Effector CD4-positive, alpha-beta T cell (primary cell): ENCODE results near the gene MYCBPAP.

ENCODE experiments used
- DNase-seq: peaks from one replicate; pipeline ENCODE4 v3.0.0-alpha.2; 2020

The MYCBPAP gene

DNA sequence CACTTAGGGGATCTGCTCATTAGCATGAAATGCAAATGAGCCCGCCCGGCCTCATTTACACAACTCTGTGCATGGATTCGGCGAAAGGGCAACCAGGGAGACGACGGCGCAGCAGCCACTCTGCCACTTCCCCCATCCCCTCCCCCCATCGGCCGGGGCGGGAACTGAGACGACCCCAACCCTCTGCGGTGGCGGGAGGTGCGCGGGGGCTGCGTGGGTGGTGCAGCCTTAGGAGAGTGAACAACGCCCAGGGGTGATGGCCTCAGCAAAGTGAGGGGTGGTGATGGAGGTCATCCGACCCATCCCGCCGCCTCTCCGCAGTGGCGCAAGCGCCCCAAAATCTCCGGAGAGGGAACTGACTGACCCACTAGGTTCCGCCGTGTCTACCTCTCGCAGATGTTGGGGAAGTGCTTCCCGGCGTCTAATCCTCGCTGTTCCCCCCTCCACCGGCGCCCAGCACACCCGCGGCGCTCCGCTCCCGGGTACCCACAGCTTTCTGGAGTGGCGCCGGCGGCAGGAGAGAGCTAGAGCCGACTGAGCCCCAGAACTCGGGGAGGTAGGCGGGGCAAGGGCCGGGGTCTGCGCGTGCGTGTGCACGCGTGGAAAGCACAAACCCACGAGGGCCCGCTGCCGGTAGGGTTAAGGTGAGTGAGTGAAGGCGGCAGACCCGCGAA is 50.8 kb downstream of the MYCBPAP start:
- DNase-seq = no peak

GRCh38 chr17:50559674-50560184 is 51.5 kb downstream of the MYCBPAP start:
- peak; percentile 9 for DNase-seq

GRCh38 chr17:50560185-50560824 is 52.1 kb downstream of the MYCBPAP start, which contains the start of gene CACNA1G:
CACNA1G (plus strand) TSS chr17:50560715; CDS start chr17:50561460, 745 bp downstream.
- DNase-seq = peak; percentile 78

GRCh38 chr17:50560931-50561745 is 52.9 kb downstream of the MYCBPAP start:
- DNase-seq = peak; percentile 12

DNA sequence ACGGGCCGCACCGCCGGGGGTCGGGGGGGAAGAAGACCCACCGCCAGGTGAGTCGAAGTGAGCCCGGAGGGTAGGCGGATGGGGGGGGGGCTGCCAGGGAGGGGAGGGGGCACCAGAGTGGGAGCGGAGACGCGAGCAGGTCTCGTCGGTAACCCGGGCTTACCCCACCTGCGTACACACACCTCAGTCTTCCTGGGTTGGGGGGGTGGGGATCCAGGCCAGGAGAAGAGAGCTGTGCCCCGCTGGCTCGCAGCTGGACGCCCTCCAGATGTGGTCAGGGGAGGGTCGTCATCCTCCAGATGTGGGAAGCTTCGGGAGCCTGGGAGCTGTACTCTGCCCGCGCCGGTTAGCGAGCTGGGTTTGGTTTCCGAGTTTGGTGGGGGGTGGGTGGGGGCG is 53.5 kb downstream of the MYCBPAP start:
- DNase-seq = no peak

DNA sequence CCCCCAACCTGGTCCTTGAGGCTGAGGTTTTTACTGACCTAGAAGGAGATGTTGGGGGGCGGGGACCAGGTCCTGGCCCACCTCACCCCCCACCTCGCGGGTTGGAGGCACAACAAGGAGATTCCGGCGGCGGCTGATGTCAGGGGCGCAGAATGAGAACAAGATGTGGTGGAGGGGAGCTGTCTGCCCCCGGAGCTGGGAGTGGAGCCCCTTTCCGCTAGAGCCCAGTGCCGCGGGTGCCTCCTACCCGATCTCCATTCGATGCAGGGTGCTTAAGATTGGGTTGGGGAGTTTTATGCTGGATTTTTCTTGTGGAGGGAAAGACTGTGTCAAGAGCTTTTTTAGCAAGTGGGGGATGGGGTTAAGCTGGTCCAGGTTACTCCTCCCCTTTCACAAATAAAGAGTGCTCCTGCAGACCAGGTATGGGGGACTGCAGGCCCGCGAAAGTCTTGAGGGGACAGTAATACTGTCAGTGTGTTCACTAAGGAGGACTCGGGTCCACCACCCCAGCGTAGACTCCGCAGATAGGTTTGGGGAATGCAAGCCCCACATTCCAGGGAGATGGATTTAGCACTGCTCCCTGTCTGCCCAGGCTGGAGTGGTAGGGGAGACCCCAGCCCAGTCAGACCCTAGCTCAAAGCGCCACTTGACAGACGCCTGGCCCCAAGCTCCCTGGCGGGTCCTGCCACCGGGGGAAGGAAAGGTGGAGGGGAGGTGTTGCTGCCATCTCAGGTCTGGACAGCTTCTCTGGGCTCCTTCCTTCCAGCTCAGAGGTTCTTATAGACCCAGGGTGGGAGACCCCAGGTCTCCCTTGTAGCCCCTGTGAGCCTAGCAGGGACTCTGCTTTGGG is 54.2 kb downstream of the MYCBPAP start:
- DNase-seq = no peak

DNA sequence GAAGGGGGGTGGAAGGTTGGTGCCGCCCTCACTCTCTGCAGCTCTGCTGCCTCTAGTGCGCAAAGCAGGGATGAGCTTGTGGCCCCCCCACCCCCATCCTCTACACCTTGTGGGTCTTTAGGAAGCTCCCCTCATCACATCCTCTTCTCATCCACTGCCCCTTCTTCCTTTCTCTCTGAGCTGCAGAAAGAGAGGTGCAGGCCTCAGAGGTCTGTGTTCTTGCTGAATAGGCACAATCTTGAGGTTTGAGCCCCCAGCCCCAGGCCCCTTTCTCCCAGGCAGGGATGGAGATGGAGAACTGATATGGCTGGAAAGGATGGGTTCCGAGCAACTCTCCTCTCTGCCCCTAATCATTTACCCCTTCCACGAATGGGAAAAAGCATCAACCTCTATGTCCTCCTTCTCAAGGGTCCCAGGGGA is 54.9 kb downstream of the MYCBPAP start:
- no peak for DNase-seq

DNA sequence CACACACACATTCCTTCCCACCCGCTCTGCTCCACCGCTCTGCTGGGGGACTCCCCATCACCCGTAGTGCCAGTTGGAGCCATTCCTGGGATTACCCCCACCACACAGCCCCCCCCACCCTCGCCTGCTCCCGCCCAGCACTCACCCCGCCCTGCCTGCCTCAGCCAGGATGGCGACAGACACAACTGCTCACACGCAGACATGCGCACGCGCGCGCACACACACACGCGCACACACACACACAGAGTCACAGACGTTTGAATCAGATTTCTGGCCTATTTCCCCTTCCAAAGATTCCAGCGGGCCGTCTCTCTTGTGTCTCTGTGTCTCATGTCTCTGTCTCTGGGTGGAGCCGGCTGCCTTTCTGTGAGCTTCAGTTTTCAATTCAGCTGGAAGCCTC is 56.7 kb downstream of the MYCBPAP start:
- no peak for DNase-seq

GRCh38 chr17:50565402-50566350 is 57.4 kb downstream of the MYCBPAP start:
- no peak for DNase-seq

GRCh38 chr17:50566886-50567285 is 58.6 kb downstream of the MYCBPAP start:
- no peak for DNase-seq

- no peak for DNase-seq
Observed at GRCh38 chr17:50568659-50569058, 60.4 kb downstream of the MYCBPAP start.

- no peak for DNase-seq
Observed at GRCh38 chr17:50569592-50569991, 61.4 kb downstream of the MYCBPAP start.

DNA sequence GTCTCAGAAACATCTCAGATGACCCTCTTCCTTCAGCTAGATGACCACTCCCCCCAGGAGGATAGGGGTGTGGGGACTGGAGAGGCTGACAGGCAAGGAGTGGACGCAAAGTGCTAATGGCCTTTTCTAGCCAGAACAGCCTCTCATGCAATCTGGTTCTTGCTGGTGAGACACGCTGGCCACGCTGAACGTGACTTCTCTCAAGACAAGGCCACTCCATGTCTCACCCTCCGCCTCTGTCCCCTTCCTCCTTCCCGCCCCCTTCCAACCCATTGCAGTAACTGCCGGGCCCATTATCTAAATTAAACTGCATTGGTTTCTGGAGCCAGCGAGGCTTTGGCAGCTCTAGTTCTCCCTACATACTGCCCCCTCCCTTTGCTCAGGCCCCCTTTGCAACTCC is 61.8 kb downstream of the MYCBPAP start:
- DNase-seq = no peak

DNA sequence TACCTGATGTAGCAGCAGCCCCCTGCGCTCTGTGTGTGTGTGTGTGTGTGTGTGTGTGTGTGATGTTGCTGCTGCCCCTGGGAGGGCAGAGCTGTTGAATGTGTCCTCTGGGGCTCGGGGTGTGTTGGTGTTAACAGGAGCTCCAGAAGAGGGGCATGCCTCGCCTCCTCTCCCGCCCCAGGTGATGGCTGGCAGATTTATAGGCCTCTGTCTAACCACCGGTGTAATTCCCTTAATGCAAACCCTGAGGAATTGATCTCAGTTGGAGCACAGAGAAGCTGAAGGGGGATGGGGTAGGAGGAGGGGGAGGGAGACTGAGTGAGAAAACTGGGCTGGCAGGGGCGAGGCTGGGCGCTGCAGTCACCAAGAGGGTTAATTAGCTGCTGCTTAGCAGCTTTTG is 62.3 kb downstream of the MYCBPAP start:
- DNase-seq = no peak

GRCh38 chr17:50571681-50572080 is 63.4 kb downstream of the MYCBPAP start:
- no peak for DNase-seq

DNA sequence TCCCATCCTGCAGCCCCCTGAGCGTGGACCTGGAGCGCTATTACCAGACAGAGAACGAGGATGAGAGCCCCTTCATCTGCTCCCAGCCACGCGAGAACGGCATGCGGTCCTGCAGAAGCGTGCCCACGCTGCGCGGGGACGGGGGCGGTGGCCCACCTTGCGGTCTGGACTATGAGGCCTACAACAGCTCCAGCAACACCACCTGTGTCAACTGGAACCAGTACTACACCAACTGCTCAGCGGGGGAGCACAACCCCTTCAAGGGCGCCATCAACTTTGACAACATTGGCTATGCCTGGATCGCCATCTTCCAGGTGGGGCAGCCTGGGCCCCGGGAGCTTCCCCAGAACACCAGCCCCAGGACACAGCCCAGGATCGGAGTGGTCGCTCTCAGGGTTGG is 64.3 kb downstream of the MYCBPAP start:
- DNase-seq = no peak

GRCh38 chr17:50573866-50574611 is 65.8 kb downstream of the MYCBPAP start:
- DNase-seq = no peak

DNA sequence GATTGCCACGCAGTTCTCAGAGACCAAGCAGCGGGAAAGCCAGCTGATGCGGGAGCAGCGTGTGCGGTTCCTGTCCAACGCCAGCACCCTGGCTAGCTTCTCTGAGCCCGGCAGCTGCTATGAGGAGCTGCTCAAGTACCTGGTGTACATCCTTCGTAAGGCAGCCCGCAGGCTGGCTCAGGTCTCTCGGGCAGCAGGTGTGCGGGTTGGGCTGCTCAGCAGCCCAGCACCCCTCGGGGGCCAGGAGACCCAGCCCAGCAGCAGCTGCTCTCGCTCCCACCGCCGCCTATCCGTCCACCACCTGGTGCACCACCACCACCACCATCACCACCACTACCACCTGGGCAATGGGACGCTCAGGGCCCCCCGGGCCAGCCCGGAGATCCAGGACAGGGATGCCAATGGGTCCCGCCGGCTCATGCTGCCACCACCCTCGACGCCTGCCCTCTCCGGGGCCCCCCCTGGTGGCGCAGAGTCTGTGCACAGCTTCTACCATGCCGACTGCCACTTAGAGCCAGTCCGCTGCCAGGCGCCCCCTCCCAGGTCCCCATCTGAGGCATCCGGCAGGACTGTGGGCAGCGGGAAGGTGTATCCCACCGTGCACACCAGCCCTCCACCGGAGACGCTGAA is 67.5 kb downstream of the MYCBPAP start:
- DNase-seq = no peak

DNA sequence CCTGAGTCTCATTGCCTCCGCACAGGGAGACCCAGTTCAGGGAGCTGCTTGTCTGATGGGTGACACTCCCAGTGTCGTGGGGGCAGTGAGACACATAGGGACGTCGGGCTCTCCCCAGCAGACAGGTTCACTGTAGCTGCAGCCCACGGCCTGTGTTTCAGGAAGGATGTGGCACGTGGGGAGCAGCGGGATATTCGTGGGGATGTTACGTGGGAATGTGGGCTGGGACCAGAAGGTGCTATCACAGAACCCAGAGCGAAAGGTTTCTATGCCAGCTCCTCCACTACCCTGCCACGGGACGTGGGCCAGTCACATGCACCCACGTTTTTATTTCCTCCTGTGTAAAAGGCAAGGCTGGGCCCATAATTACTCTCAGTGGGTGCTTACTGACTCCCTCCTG is 68.6 kb downstream of the MYCBPAP start:
- no peak for DNase-seq

GRCh38 chr17:50577451-50577954 is 69.3 kb downstream of the MYCBPAP start:
- DNase-seq = no peak
